Measurements from ENCODE around the gene ALG9.

Gene ALG9

DNA sequence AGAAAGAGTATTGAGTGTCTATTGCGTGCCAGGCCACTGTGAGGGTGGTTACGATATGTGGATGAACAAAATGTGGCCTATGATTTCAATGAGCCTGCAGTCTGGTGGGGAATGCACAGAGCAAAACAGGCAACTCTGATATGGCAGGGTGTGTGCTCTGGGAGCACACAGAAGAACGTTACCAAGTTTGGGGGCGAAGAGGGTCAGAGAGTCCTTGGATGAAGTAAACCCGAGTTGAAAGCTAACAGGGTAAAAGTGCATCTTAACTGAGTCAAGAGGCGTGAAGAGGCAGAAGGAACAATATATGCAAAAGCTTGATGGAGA is 8.2 kb upstream of the ALG9 start:
- no peak for DNase-seq

GRCh38 chr11:111878849-111879636 is 7.7 kb upstream of the ALG9 start, which contains the start of the genes CFAP68 and FDXACB1:
CFAP68 (plus strand) TSS chr11:111879541; CDS start chr11:111879561, 20 bp downstream.
FDXACB1 (minus strand) TSS chr11:111879165; CDS start chr11:111879132, 33 bp downstream.
- peak; percentile 98 for DNase-seq

DNA sequence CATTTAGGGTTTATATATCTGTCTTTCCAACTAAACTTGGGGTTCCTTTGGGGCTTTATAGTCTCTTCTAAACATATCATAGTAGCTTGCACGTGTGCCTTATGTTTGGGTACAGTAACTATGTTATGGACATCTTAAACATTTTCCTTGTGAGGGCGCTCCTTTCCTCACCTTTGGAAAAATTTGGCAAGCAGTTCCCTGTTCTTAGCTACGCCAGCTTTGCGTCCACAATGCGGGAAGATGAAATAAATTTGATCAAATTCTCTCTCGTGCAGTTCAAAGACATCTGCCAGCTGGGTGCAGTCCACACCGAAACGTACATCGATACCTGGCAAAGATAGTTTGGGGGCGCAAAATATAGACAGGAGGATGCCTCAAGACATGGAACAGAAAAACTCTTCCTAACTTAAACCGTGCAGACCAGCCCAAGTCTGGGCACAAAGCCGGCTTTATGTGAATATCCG is 7.0 kb upstream of the ALG9 start:
- DNase-seq = peak; percentile 55

- peak; percentile 4 for DNase-seq
These were observed 346 bp upstream of the ALG9 start for GRCh38 chr11:111871693-111872161.

DNA sequence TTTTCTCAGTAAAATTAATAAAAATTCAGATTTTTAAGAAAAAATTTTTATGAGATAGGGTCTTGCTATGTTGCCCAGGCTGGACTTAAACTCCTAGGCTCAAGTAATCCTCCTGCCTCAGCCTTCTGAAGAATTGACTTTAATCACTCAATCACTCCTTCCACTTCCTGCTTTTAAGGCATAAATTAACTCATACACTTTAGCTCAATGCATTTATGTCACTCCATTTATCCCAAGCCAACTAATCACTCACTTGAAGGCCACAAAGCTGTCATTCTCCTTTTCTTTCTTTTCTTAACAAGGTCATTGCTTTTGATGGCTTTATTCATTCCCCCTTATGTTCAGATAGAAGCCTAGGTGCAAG is 877 bp downstream of the ALG9 start:
- DNase-seq = no peak

DNA sequence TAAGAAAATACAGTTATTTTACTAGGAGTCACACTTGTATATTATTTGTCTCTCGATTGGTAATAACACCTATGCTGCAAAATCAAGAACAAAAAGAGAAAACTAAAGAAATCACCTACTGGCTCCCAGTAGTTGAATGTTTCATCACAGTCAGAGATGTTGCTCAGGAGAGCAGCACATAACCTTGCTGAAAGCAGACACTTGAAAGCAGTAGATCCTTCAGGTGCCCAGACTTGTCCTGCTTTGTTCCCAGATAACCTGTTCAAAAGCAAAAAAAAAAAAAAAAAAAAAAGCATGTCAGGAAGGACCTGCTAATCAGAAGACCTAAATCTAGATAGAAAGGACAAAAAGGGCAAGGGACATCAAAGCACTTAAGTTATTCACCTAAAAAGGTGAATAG is 1.3 kb downstream of the ALG9 start:
- DNase-seq = no peak

GRCh38 chr11:111860257-111860656 is 11.1 kb downstream of the ALG9 start:
- no peak for DNase-seq

- DNase-seq = no peak
These were observed 15.9 kb downstream of the ALG9 start for GRCh38 chr11:111855506-111855905.

- DNase-seq = no peak
These were observed 19.3 kb downstream of the ALG9 start for GRCh38 chr11:111852103-111852502.

DNA sequence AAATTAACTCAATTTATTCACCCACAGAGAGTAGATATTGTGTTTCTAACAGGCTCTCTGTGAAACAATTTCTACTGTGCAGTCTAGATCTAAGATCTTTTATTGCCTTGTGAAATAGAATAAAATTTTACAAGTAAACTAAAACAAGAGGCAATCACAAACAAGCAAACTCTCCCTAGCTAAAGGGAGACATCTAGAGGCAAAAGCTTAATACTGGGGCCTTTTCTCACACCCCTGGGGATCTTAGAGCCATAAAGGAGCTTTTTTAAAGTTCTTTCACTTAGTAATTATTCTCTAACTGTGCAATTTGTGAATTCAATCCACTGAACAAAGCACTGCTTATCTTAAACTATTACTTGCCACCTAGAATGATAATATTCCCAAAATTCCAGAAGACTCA is 19.7 kb downstream of the ALG9 start:
- peak; percentile 1 for DNase-seq

DNA sequence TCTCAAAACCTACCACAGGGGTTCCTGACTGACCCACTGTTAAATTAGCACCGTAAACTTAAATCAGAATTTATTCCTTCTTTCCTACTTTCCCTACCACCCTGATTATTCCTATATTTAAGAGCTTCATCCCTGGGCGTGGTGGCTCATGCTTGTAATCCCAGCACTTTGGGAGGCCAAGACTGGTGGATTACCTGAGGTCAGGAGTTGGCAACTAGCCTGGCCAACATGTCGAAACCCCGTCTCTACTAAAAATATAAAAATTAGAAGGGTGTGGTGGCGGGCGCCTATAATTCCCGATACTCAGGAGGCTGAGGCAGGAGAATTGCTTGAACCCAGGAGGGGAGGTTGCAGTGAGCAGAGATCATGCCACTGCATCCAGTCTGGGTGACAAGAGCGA is 20.3 kb downstream of the ALG9 start:
- no peak for DNase-seq

- no peak for DNase-seq
These were observed 21.8 kb downstream of the ALG9 start for GRCh38 chr11:111849631-111850030.

DNA sequence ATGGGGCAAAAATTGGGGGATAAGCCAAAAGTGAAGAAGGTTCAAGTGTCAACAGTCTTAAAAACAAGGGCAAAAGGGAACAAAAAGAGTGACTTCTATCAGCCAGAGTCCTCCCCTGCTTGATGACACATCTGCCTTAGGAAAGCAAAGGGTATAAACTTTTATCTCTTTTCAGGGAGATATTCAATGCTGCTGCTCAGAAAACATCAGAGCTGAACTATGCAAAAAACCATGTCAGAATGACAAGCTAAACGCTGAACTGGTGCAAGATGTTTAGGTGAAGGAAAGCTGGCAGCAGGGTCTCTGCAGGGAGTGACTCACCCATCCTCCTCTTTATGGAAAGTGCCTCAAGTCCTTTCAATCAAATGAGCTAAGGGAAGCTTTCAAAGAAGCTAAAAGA is 24.7 kb downstream of the ALG9 start:
- DNase-seq = no peak

GRCh38 chr11:111846063-111846462 is 25.3 kb downstream of the ALG9 start:
- DNase-seq = no peak

DNA sequence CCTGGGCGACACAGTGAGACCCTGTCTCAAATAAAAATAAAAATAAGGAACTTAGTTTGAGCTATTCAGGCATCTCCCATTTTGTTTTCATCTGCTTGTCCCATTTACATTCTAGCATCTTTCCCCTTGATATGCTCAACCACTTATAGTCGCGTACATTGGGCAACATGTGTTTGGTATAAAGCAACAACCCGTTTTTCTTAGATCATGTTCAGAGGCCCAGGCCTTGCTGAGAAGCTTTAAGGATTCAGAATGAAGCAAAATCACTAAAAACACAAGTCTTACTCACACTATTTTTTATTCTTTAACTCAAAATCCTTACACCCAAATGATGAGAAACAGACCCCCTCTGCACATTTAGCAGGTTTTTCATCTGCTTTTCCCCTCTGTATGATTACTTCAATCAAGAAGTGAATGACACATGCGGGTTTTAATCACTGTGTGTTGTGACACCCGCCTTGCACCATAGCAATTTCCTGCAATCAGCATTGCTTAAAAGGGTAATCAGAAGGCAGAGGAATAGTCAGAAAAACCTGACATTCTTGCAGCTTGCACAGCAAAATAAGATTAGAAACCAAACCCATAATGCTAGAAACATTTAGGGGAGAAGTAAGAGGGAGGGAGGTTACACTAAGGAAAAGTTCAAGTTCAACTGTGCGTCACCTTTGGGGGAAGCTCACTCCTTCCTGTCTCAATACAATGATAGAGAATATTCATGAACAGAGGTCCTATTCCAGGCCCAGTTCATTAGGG is 25.9 kb downstream of the ALG9 start:
- DNase-seq = no peak

DNA sequence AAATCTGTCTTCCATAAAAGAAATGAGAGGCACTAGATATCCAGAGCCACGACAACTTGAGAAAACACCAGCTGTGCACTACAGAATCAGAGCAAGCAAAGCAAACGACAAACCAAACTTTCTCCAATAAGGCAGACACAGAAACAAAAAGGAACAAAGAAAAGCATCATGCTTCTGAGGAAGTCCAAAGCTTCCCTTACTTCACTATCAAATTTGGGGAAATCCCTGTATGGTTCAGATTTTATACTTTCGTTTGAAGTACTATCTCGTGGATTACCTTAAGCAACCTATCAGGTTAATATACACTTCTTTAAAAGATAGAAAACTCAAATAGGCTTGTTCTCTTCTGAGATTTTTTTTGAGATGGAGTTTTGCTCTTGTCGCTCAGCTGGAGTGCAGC is 27.7 kb downstream of the ALG9 start:
- no peak for DNase-seq

DNA sequence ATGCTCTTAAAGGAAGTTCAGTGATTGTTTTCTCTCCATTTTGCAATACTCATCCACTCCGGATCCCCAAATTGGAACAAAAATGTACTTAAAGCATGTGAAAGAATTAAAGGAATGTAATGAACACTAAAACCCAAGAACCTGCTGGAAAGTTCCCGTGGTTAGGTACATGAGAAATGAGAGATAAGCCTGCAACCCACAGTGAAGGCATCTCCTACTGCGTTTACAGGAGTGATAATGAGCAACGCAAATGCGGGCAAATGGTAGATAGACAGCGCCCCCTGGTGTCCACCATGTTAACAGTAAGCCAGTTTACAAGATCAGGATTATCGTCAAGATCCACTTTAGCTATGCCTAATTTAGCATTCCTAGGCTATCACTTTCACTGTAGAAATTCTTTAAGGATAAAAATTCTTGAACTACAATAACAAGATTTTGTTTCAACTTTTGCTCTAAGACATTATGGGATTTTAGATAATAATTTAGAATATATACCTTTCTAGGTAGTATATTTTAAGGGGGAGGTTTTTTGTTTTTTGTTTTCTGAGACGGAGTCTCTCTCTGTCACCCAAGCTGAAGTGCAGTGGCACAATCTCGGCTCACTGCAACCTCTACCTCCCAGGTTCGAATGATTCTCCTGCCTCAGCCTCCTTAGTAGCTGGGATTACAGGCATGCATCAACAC is 29.9 kb downstream of the ALG9 start:
- DNase-seq = peak; percentile 91

GRCh38 chr11:111840143-111840542 is 31.2 kb downstream of the ALG9 start:
- no peak for DNase-seq

DNA sequence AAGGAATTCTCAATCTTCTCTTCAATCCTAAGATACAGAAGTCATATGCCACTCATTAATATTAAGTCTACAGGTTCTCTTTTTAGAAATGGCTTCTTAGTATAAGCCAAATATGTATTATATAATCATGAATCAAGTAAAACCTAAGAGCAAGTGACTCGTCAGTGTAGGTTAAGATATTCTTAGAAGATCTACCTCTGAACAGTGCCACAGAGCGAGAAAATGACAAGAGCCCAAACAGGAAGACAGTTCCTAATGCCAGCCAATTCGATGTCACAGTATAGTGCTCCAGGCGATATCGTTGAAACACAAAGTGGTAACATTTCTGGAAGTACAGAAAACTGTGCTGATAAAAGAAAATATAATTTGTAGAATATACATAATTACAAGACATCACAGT is 33.3 kb downstream of the ALG9 start:
- no peak for DNase-seq

GRCh38 chr11:111837366-111837891 is 34.0 kb downstream of the ALG9 start:
- no peak for DNase-seq

DNA sequence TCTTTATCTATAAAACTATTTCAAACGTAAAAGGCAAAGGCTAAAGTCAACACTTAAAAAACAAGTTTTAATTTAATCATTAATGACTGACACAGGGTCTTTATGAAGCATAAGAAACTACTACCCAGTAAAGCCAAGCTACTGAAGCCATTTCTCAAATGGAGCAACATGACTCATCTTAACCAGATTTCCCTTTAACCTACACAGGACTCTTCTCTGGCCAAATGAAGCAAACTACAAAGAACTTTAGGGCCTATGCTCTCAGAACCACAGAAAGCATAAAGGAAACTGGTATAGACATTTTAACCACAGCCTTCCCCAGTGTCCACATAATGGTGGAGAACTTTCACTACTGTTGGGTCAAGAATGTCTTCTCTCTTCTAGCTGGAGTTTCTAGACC is 34.7 kb downstream of the ALG9 start:
- no peak for DNase-seq

GRCh38 chr11:111836162-111836561 is 35.2 kb downstream of the ALG9 start:
- no peak for DNase-seq

- DNase-seq = no peak
These were observed 35.7 kb downstream of the ALG9 start for GRCh38 chr11:111835665-111836064.
